Measurements from ENCODE around the gene RIOK2. TPM values are rescaled to one million over a fixed set of nuclear protein-coding genes. Genes with fewer than 3 reads are reported as not detected.

The RIOK2 gene
- polyA plus RNA-seq, 3 donors, result 35.3 to 44.9 (median 42.7) TPM

Other genes starting within 250 kb of the RIOK2 start
- 10 to 100 TPM; 23.4 to 28.4 (median 25.1) TPM for gene LNPEP, start 247.2 kb downstream of the RIOK2 start, polyA plus RNA-seq (ENCODE audit: insufficient read length in 3 of 3)
- gene LIX1, start 40.6 kb downstream of the RIOK2 start, polyA plus RNA-seq (ENCODE audit: insufficient read length in 3 of 3), result 1 to 10 TPM; 3.8 to 5.4 (median 5.0) TPM